GM23338 (cell line): ENCODE results near the gene HDHD2. TPM values are rescaled to one million over a fixed set of nuclear protein-coding genes. Genes with fewer than 3 reads are reported as not detected.

Experiments
- ATAC-seq: fragments of 200-7000 bp; cut with Tn5 transposase; 3 replicates; pipeline ENCODE4 v1.9.1; 2020
- DNase-seq: peaks from one replicate; pipeline ENCODE4 v3.0.0-alpha.2; 2015; ENCODE audit warnings: low spot score
- H2AFZ ChIP-seq: fragments of 200-600 bp; sonication (generic); 2 replicates; pipeline ENCODE4 v1.8.0; 2016; ENCODE audit warnings: antibody characterized with exemption, mild to moderate bottlenecking, moderate library complexity
- H3F3A ChIP-seq: fragments of 200-600 bp; sonication (generic); replicated peaks from 2 replicates; pipeline ENCODE4 v1.8.0; 2017; ENCODE audit warnings: antibody characterized with exemption, mixed run types, low read depth
- H3K27ac ChIP-seq: fragments of 200-600 bp; sonication (generic); 2 replicates; pipeline ENCODE4 v1.6.1; 2016; ENCODE audit warnings: low read depth
- H3K27me3 ChIP-seq: fragments of 200-600 bp; sonication (generic); 2 replicates; pipeline ENCODE4 v1.8.0; 2016; ENCODE audit warnings: mild to moderate bottlenecking, mixed run types, moderate library complexity; ENCODE audit not compliant: insufficient read depth
- H3K36me3 ChIP-seq: fragments of 200-600 bp; sonication (generic); 2 replicates; pipeline ENCODE4 v1.8.0; 2016; ENCODE audit warnings: mild to moderate bottlenecking; ENCODE audit not compliant: insufficient read depth
- H3K4me1 ChIP-seq: fragments of 200-600 bp; sonication (generic); 2 replicates; pipeline ENCODE4 v1.8.0; 2016; ENCODE audit warnings: mild to moderate bottlenecking, moderate library complexity; ENCODE audit not compliant: insufficient read depth
- H3K4me2 ChIP-seq: fragments of 200-600 bp; sonication (generic); 2 replicates; pipeline ENCODE4 v1.7.1; 2017; ENCODE audit warnings: mixed run types
- H3K4me3 ChIP-seq: fragments of 200-600 bp; sonication (generic); 2 replicates; pipeline ENCODE4 v1.6.1; 2016; ENCODE audit warnings: mixed run types
- H3K79me2 ChIP-seq: fragments of 200-600 bp; sonication (generic); replicated peaks from 2 replicates; pipeline ENCODE4 v1.8.0; 2017; ENCODE audit warnings: mild to moderate bottlenecking; ENCODE audit not compliant: insufficient read depth
- H3K9me2 ChIP-seq: fragments of 200-600 bp; sonication (generic); 2 replicates; pipeline ENCODE4 v1.8.0; 2017; ENCODE audit not compliant: insufficient read depth
- H4K20me1 ChIP-seq: fragments of 200-600 bp; sonication (generic); replicated peaks from 2 replicates; pipeline ENCODE4 v1.8.0; 2017; ENCODE audit warnings: mild to moderate bottlenecking; ENCODE audit not compliant: insufficient read depth
- H3K27ac Mint-ChIP-seq: 2 replicates; pipeline ENCODE4 v1.8.0; 2020; ENCODE audit warnings: inconsistent platforms, mild to moderate bottlenecking, moderate library complexity, mixed read lengths
- H3K27me3 Mint-ChIP-seq: 3 replicates; pipeline ENCODE4 v1.8.0; 2022; ENCODE audit warnings: low read depth, mild to moderate bottlenecking, moderate library complexity, mixed read lengths, inconsistent platforms; ENCODE audit not compliant: insufficient read depth, poor library complexity
- H3K36me3 Mint-ChIP-seq: 3 replicates; pipeline ENCODE4 v1.8.0; 2021; ENCODE audit warnings: low read depth, mild to moderate bottlenecking, inconsistent platforms, moderate library complexity, mixed read lengths
- H3K4me1 Mint-ChIP-seq: 3 replicates; pipeline ENCODE4 v1.8.0; 2020; ENCODE audit warnings: mild to moderate bottlenecking, inconsistent platforms, mixed read lengths
- H3K4me3 Mint-ChIP-seq: 3 replicates; pipeline ENCODE4 v1.8.0; 2021; ENCODE audit warnings: moderate library complexity, mild to moderate bottlenecking, inconsistent platforms, mixed read lengths
- H3K9me3 Mint-ChIP-seq: 3 replicates; pipeline ENCODE4 v1.8.0; 2020; ENCODE audit warnings: moderate library complexity, mild to moderate bottlenecking, inconsistent platforms, mixed read lengths
- EZH2 ChIP-seq: fragments of 200-600 bp; sonication (generic); IDR thresholded peaks from one replicate; pipeline ENCODE4 v1.8.0; 2017; ENCODE audit warnings: antibody characterized with exemption, mild to moderate bottlenecking, low read depth; ENCODE audit not compliant: unreplicated experiment
- EZH2phosphoT487 ChIP-seq: fragments of 200-600 bp; sonication (generic); IDR thresholded peaks from one replicate; pipeline ENCODE4 v1.8.1; 2018; ENCODE audit warnings: antibody characterized with exemption; ENCODE audit not compliant: unreplicated experiment
- JUNB ChIP-seq: IDR thresholded peaks from one replicate; pipeline ENCODE4 v1.6.1; 2016; ENCODE audit warnings: antibody characterized with exemption; ENCODE audit not compliant: unreplicated experiment
- NANOG ChIP-seq: IDR thresholded peaks from 2 replicates; pipeline ENCODE4 v1.6.1; 2016; ENCODE audit warnings: antibody characterized with exemption, borderline replicate concordance
- POLR2AphosphoS5 ChIP-seq: IDR thresholded peaks from 2 replicates; pipeline ENCODE4 v1.6.1; 2016; ENCODE audit warnings: antibody characterized with exemption, low read depth
- STAT1 ChIP-seq: IDR thresholded peaks from one replicate; pipeline ENCODE4 v1.6.1; 2016; ENCODE audit warnings: antibody characterized with exemption; ENCODE audit not compliant: unreplicated experiment
- ZNF114 ChIP-seq: fragments of 250-450 bp; sonication (Bioruptor Pico); IDR thresholded peaks from 2 replicates; pipeline ENCODE4 v1.5.0; 2020; ENCODE audit warnings: mild to moderate bottlenecking, moderate library complexity
- ZNF331 ChIP-seq: fragments of 250-450 bp; sonication (Bioruptor Pico); IDR thresholded peaks from 2 replicates; pipeline ENCODE4 v1.5.0; 2020; ENCODE audit warnings: low read depth, mild to moderate bottlenecking, moderate library complexity
- polyA plus RNA-seq: library from polyadenylated mRNA; unstranded; fragments of >200 nt; fragmentation: Nextera tagmentation; extraction: Ambion mirVana; gene quantifications from 2 replicates; pipeline ENCODE4 v1.2.1, GENCODE V29; 2016
- total RNA-seq: library from RNA; depleted of rRNA; stranded (reverse); fragments of >200 nt; shearing (Covaris generic); gene quantifications from 2 replicates; pipeline ENCODE4 v1.2.3, GENCODE V29; 2014
- TF ChIP-seq, protein P1 (sequence below), 2 experiments: fragments of 200-600 bp in 1 of 2; sonication (generic) in 1 of 2; conservative IDR thresholded peaks; 2 replicates each; pipeline versions ENCODE4 v1.5.1 to v1.6.1; 2016 to 2017; ENCODE audit warnings: antibody characterized with exemption in 2 of 2, low read depth in 2 of 2, mild to moderate bottlenecking in 2 of 2, moderate library complexity in 1 of 2
- TF ChIP-seq, protein P2 (sequence below): IDR thresholded peaks from 2 replicates; pipeline ENCODE4 v1.6.1; 2016; ENCODE audit warnings: antibody characterized with exemption
- TF ChIP-seq, protein P3 (sequence below): IDR thresholded peaks from one replicate; pipeline ENCODE4 v1.6.1; 2018; ENCODE audit warnings: antibody characterized with exemption; ENCODE audit not compliant: unreplicated experiment

HDHD2 gene
- total and polyA plus RNA-seq, 2 experiments from 2014 or later: 25.9 to 32.2 TPM

DNA sequence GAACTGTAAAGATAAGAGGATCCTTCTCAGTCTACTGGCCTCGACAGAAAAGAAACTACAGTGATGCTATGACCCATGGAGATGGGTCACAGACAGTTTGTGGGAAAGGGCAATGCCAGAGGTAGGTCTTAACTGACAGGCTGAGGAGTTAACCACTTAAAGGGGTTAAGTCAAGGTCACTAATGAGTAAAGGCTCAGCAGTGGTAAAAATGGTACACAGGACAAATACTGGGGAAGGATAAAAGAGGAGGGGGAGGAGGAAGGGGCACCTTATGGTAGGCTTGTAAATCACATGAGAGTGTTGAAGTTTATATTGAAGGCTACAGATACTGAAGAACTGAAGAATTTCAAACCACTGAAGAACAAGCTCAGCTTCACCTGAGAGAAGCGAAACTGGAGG, 16.0 kb upstream of the HDHD2 start:
- ATAC-seq (no peak), DNase-seq (no peak)
- H3K27me3 Mint-ChIP-seq: no peaks in the 10 kb centered on the region
- no peaks in the 10 kb centered on the region for H3K27me3 ChIP-seq
- no peaks in the 10 kb centered on the region for H3F3A ChIP-seq
- H3K4me1 Mint-ChIP-seq: no peaks in the 10 kb centered on the region; the same call in 2 of the 3 replicates
- H3K36me3 Mint-ChIP-seq: no peaks in the 10 kb centered on the region
- TF ChIP-seq STAT1: no peak
- TF ChIP-seq, protein P1, sequence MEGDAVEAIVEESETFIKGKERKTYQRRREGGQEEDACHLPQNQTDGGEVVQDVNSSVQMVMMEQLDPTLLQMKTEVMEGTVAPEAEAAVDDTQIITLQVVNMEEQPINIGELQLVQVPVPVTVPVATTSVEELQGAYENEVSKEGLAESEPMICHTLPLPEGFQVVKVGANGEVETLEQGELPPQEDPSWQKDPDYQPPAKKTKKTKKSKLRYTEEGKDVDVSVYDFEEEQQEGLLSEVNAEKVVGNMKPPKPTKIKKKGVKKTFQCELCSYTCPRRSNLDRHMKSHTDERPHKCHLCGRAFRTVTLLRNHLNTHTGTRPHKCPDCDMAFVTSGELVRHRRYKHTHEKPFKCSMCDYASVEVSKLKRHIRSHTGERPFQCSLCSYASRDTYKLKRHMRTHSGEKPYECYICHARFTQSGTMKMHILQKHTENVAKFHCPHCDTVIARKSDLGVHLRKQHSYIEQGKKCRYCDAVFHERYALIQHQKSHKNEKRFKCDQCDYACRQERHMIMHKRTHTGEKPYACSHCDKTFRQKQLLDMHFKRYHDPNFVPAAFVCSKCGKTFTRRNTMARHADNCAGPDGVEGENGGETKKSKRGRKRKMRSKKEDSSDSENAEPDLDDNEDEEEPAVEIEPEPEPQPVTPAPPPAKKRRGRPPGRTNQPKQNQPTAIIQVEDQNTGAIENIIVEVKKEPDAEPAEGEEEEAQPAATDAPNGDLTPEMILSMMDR (conservative IDR thresholded peaks at IDR 0.05; ENCODE audit: low read depth in 2 of 2): no peak
- no peak for TF ChIP-seq NANOG
- TF ChIP-seq, protein P2, sequence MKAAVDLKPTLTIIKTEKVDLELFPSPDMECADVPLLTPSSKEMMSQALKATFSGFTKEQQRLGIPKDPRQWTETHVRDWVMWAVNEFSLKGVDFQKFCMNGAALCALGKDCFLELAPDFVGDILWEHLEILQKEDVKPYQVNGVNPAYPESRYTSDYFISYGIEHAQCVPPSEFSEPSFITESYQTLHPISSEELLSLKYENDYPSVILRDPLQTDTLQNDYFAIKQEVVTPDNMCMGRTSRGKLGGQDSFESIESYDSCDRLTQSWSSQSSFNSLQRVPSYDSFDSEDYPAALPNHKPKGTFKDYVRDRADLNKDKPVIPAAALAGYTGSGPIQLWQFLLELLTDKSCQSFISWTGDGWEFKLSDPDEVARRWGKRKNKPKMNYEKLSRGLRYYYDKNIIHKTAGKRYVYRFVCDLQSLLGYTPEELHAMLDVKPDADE: no peak
- no peak for TF ChIP-seq POLR2AphosphoS5
- TF ChIP-seq, protein P3, sequence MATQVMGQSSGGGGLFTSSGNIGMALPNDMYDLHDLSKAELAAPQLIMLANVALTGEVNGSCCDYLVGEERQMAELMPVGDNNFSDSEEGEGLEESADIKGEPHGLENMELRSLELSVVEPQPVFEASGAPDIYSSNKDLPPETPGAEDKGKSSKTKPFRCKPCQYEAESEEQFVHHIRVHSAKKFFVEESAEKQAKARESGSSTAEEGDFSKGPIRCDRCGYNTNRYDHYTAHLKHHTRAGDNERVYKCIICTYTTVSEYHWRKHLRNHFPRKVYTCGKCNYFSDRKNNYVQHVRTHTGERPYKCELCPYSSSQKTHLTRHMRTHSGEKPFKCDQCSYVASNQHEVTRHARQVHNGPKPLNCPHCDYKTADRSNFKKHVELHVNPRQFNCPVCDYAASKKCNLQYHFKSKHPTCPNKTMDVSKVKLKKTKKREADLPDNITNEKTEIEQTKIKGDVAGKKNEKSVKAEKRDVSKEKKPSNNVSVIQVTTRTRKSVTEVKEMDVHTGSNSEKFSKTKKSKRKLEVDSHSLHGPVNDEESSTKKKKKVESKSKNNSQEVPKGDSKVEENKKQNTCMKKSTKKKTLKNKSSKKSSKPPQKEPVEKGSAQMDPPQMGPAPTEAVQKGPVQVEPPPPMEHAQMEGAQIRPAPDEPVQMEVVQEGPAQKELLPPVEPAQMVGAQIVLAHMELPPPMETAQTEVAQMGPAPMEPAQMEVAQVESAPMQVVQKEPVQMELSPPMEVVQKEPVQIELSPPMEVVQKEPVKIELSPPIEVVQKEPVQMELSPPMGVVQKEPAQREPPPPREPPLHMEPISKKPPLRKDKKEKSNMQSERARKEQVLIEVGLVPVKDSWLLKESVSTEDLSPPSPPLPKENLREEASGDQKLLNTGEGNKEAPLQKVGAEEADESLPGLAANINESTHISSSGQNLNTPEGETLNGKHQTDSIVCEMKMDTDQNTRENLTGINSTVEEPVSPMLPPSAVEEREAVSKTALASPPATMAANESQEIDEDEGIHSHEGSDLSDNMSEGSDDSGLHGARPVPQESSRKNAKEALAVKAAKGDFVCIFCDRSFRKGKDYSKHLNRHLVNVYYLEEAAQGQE: no peak
- no peak overlapping the region for H3K4me3 Mint-ChIP-seq
- peaks cover 77% of the 10 kb centered on the region for H3K79me2 ChIP-seq
- H4K20me1 ChIP-seq: peaks cover 21% of the 10 kb centered on the region
- no peak overlapping the region for H3K4me3 ChIP-seq
- H3K4me1 ChIP-seq: peaks cover 2% of the 10 kb centered on the region; the same call in 1 of the 2 replicates
- H3K9me3 Mint-ChIP-seq: no peaks in the 10 kb centered on the region
- H3K27ac ChIP-seq: no peak overlapping the region
- no peak overlapping the region for H3K4me2 ChIP-seq
- H3K36me3 ChIP-seq: no peaks in the 10 kb centered on the region
- no peaks in the 10 kb centered on the region for H3K9me2 ChIP-seq
- no peak overlapping the region for H2AFZ ChIP-seq
- no peak overlapping the region for H3K27ac Mint-ChIP-seq

DNA sequence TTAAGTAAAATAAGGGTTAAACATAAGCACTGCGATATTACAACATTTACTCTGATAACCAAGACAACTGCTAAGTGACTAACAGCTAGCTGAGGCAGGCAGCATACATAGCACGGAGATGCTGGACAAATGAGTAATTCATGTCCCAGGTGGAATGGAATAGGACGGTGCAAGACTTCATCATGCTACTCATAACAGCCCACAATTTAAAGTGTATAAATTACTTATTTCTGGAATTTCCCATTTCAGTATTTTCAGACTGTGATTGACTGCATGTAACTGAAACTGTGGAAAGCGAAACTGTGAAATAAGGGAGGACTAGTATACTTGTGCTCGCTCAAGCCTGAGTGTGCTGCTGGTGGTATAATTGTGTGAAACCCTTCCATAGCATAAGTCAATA, 12.9 kb upstream of the HDHD2 start:
- H3K27ac ChIP-seq: 0 out of 2 replicates have a peak overlapping the region, but pooled peaks have one; percentile 17
- Mint-ChIP-seq H3K27ac (no peak overlapping the region), H3K27me3 (no peaks in the 10 kb centered on the region), H3K9me3 (no peaks in the 10 kb centered on the region), H3K4me3 (no peak overlapping the region), H3K4me1 (peaks cover 10% of the 10 kb centered on the region), H3K36me3 (no peaks in the 10 kb centered on the region)
- H3K4me3 ChIP-seq: no peak overlapping the region
- no peaks in the 10 kb centered on the region for H3K36me3 ChIP-seq
- peaks cover 11% of the 10 kb centered on the region for H3K4me1 ChIP-seq
- peaks cover 89% of the 10 kb centered on the region for H3K79me2 ChIP-seq
- DNase-seq (no peak), ATAC-seq (no peak)
- no peak overlapping the region for H3K4me2 ChIP-seq
- H3K27me3 ChIP-seq: no peaks in the 10 kb centered on the region
- H4K20me1 ChIP-seq: peaks cover 18% of the 10 kb centered on the region
- H3K9me2 ChIP-seq: no peaks in the 10 kb centered on the region
- no peaks in the 10 kb centered on the region for H3F3A ChIP-seq
- no peak overlapping the region for H2AFZ ChIP-seq
- TF ChIP-seq EZH2phosphoT487 (no peak), ZNF114 (CRISPR knock-in tag) (no peak), STAT1 (no peak), EZH2 (no peak), ZNF331 (CRISPR knock-in tag) (no peak), NANOG (no peak), JUNB (no peak)
- TF ChIP-seq, protein P1 (conservative IDR thresholded peaks at IDR 0.05; ENCODE audit: low read depth in 2 of 2): no peak
- TF ChIP-seq, protein P2: no peak
